ENCODE measurements around the gene CDK8. TPM values are rescaled to one million over a fixed set of nuclear protein-coding genes. Genes with fewer than 3 reads are reported as not detected.

The CDK8 gene
- total and polyA plus RNA-seq, 9 of the 15 experiments (the other 6 are each of a cell fraction or from before 2014, with no cell fraction given): 11.3 to 33.7 (median 20.3) TPM

DNA sequence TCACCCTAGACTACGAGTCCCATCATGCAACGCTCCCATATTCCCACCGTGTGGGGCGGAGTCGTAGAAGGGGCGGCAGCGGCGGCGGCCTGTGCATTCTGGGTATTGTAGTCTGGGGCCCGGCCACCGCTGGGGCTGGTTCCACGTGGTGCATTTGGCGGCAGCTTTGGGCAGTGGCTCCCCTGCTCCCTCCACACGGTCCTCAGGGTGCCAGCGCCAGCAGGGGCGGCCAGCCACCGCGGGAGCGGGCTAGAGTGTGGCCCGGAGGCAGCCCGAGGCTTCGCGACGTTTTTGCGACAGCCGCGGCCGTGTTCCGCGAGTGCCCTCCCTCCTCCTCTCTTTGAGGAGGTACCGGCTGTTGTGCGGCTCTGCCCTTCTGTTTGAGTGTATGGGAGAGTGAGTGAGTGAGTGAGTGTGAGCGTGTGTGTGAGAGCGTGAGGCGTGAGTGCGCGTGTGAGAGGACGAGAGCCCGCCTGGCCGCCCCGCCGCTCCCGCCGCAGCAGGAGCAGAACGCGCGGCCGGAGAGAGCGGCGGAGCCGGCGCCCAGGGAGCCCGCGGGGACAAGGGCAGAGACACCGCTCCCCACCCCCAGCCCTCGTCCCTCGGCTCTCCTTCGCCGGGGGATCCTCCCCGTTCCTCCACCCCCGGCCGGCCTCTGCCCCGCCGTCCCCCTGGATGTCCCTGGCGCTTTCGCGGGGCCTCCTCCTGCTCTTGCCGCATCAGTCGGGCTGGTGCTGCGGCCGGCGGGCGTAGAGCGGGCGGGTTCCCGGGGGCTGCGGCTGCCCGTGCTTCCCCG lies at the start of gene CDK8 (continued):
- TF ChIP-seq, protein P1, sequence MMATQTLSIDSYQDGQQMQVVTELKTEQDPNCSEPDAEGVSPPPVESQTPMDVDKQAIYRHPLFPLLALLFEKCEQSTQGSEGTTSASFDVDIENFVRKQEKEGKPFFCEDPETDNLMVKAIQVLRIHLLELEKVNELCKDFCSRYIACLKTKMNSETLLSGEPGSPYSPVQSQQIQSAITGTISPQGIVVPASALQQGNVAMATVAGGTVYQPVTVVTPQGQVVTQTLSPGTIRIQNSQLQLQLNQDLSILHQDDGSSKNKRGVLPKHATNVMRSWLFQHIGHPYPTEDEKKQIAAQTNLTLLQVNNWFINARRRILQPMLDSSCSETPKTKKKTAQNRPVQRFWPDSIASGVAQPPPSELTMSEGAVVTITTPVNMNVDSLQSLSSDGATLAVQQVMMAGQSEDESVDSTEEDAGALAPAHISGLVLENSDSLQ (IDR thresholded peaks at IDR 0.05): no peak
- TF ChIP-seq ZNF12 (CRISPR knock-in tag; IDR thresholded peaks at IDR 0.05): no peak
- peak; percentile 78 for TF ChIP-seq POLR2G (IDR thresholded peaks at IDR 0.05; ENCODE audit: low read depth, low read length)
- TF ChIP-seq FOXM1 (IDR thresholded peaks at IDR 0.05; ENCODE audit: low read depth): no peak
- no peak for TF ChIP-seq FOXM1 (CRISPR knock-in tag; IDR thresholded peaks at IDR 0.05; ENCODE audit: low read depth)
- no peak for TF ChIP-seq NKRF (IDR thresholded peaks at IDR 0.05; ENCODE audit: borderline replicate concordance)
- TF ChIP-seq, protein P2, sequence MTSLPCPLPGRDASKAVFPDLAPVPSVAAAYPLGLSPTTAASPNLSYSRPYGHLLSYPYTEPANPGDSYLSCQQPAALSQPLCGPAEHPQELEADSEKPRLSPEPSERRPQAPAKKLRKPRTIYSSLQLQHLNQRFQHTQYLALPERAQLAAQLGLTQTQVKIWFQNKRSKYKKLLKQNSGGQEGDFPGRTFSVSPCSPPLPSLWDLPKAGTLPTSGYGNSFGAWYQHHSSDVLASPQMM (CRISPR knock-in tag; IDR thresholded peaks at IDR 0.05): no peak
- TF ChIP-seq, protein P3, sequence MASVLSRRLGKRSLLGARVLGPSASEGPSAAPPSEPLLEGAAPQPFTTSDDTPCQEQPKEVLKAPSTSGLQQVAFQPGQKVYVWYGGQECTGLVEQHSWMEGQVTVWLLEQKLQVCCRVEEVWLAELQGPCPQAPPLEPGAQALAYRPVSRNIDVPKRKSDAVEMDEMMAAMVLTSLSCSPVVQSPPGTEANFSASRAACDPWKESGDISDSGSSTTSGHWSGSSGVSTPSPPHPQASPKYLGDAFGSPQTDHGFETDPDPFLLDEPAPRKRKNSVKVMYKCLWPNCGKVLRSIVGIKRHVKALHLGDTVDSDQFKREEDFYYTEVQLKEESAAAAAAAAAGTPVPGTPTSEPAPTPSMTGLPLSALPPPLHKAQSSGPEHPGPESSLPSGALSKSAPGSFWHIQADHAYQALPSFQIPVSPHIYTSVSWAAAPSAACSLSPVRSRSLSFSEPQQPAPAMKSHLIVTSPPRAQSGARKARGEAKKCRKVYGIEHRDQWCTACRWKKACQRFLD (CRISPR knock-in tag; IDR thresholded peaks at IDR 0.05): no peak
- TF ChIP-seq MYNN (IDR thresholded peaks at IDR 0.05): peak; percentile 44; the same call in 1 of the 2 replicates
- TF ChIP-seq MYNN (CRISPR knock-in tag; IDR thresholded peaks at IDR 0.05): no peak
- no peak for TF ChIP-seq RCOR1 (IDR thresholded peaks at IDR 0.05; ENCODE audit: borderline replicate concordance in 1 of 2, low read depth in 2 of 2, low read length in 2 of 2)
- TF ChIP-seq TBL1XR1 (IDR thresholded peaks at IDR 0.05; ENCODE audit: low read length in 2 of 2): no peak
- no peak for TF ChIP-seq ZKSCAN8 (CRISPR knock-in tag; IDR thresholded peaks at IDR 0.05)

Data from K562 (cell line).